ENCODE measurements around the gene CST3.
"Not testable (repeated sequence)": the region's sequence is repeated elsewhere in the genome, so short reads cannot be mapped to it uniquely, and the experiment has no call there.

The CST3 gene

GRCh38 chr20:23637282-23638221 is at the start of gene CST3:
Gene CST3, minus strand, starts transcription at chr20:23637955. Its CDS starts 93 bp downstream, at chr20:23637862.
- no peak for DNase-seq (ENCODE audit: low read depth)

DNA sequence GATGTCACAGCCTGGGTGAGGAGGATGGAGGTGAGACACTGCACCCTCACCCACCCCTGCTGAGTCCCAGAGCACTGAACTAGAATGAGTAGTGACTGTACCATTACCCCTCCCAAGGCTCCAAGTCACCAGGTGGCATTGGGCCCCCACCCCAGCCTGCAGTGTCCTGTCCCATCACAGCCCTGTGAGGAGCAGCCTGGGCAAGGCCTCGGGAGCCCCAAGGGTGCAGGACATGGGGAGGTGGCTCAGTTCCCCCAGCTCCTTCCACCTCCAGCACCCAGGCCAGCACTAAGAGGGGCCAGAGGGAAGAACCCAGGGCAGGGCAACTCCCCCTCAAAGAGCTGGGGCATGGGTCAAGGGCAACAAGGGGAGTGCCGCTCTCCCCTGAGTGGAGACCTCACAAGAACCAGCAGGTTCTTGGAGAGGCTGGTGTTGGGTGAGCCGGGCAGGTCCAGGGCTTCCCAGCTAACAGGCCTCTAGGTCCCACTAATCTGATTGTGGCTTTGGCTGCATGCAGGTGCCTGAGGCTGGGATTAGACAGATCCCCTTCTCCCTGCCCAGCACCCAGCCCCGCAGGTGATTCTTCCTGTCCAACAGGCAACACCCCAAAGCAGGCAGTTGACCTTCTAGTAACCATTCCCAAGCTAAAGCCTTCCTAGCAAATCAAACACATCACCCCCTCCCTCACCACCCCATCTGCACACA is 48.4 kb upstream of the CST3 start:
- DNase-seq (ENCODE audit: low read depth) = no peak

- DNase-seq (ENCODE audit: low read depth) = not testable (repeated sequence)
These were observed 47.8 kb upstream of the CST3 start for GRCh38 chr20:23685529-23685896.

- DNase-seq (ENCODE audit: low read depth) = no peak
These were observed 46.5 kb upstream of the CST3 start for GRCh38 chr20:23684261-23684660.

DNA sequence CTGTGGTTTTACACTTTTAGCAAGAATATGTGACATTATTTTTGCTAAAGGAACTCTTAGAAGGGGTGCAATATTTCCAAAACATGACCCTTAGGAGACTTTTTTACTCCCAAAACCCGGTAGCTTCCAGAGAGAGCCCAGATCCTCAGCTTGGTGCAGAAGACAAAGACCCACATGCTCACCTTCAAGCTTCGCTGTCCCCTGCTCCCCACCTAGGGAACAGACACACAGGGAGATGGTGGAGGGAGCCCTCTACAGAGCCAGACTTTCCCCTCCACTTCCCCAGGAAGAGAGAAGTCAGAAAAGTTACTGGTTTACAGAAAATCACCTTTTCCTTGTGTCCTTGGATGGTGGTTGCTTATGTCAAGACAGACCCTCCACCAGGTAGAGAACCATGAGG is 46.1 kb upstream of the CST3 start:
- DNase-seq (ENCODE audit: low read depth) = no peak

- no peak for DNase-seq (ENCODE audit: low read depth)
These were observed 45.5 kb upstream of the CST3 start for GRCh38 chr20:23683281-23683680.

- DNase-seq (ENCODE audit: low read depth) = no peak
These were observed 42.4 kb upstream of the CST3 start for GRCh38 chr20:23680146-23680545.

GRCh38 chr20:23679133-23680092 is 41.7 kb upstream of the CST3 start:
- DNase-seq (ENCODE audit: low read depth) = no peak

- no peak for DNase-seq (ENCODE audit: low read depth)
These were observed 35.5 kb upstream of the CST3 start for GRCh38 chr20:23673209-23673608.

GRCh38 chr20:23672158-23672557 is 34.4 kb upstream of the CST3 start:
- no peak for DNase-seq (ENCODE audit: low read depth)

DNA sequence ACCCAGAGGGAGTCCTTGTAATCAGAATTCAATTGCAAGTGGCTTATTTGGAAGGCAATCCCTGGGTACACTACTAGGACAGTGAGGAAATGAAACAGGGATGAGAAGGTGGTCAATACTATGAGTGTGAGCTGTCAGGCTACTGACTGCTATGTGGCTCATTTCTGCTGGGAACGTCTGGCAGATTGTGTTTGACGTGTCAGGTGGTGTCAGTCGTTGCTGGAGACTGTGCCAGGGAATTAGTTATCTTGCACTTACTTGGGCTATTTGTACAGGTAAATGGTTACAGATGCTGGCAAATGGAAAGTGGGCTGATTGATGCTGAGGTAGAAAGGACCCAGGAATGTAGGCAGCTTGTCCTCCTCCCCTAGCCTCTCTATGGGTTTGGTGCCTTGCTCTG is 33.7 kb upstream of the CST3 start:
- DNase-seq (ENCODE audit: low read depth) = no peak

- no peak for DNase-seq (ENCODE audit: low read depth)
These were observed 32.6 kb upstream of the CST3 start for GRCh38 chr20:23670361-23670760.

DNA sequence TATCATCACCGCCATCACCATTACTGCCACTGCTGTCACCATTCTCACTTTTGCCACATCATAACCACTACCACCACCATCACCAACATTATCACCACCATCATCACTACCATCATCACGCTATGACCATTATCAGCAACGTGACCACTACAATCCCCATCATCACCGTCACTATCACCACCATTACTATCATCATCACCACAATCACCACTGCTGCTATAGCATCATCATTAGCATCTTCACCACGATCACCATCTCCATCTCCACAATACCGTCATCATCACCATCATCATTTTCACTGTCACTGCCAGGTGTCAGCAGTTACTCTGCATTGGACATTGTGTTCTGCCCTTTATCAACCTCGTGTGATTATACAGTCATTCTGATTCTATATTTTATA is 32.1 kb upstream of the CST3 start:
- no peak for DNase-seq (ENCODE audit: low read depth)

DNA sequence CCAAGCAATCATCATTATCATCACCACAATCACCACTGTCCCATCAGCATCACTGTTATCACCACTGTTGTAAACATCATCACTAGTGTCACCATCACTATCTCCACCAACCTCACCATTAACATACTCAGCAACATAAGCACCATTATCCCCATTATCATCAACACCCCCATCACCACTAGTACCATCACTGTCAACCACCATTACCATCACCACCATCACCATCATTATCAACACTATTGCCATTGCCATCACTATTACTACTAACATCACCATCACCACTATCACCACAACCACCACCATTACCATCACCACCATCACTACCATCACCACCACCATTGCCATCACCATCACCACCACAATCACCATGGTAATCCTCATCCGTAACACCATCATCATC is 31.6 kb upstream of the CST3 start:
- no peak for DNase-seq (ENCODE audit: low read depth)

DNA sequence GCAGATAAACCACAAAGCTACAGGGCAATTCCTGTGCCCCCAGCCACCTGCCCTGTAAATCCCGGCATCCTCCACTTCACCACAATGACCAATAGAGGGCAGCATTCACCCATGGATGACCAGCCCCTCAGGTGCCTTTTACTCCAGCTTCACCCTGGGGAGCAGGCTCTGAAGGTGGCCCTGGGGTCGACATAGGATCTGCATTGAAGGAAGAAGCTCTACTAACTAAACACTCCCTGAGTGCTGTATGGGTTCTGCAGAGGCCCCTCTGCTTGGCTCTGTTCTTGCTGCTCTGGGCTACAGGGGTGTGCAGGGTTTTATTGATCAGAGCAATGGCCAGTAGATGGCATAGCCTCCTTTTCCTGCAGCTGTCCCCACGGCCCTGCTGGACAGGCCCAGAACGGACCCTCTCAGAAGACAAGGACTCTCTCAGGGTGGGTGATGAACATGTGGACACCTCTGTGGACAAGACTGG is 30.8 kb upstream of the CST3 start:
- DNase-seq (ENCODE audit: low read depth) = no peak

- no peak for DNase-seq (ENCODE audit: low read depth)
These were observed 29.9 kb upstream of the CST3 start for GRCh38 chr20:23667666-23668065.

DNA sequence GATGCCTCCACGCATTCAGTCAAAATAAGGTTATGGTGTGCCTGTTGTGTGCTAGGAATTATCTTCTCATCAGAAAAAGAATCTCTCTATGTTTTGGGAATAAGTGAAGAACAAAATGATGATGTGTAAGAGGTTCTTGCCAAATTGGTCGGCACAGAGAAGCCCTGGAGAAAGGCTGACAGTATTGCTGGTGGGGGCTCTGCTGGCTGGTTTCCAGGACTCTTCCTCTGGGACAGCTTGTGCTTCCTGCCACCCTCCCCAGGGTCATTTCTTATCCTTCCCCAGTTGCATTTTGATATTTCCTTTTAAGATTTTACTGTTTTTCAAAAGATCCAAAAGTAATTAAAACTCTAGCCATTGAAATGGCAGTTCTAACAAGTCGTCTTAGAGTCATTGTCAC is 28.9 kb upstream of the CST3 start:
- DNase-seq (ENCODE audit: low read depth) = no peak

DNA sequence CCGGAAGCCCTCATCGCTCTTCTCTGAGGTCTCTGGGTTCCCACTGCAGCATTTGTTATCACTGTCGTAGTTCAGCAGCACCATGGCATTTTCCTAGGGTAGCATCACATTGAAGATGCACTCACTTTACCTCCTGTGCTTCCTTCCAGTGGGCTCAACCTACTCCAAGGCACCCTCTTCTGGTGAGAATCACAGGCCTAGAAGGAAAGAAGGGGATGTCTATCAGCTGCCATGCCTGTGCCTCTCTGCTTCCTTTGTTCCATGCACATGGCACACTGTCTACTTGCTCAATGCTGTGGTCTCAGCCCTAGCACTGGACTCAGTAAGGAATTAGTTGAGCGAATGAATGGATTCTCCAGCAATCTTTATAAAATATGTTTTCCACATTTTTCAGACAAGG is 28.4 kb upstream of the CST3 start:
- DNase-seq (ENCODE audit: low read depth) = no peak

GRCh38 chr20:23664954-23665353 is 27.2 kb upstream of the CST3 start:
- no peak for DNase-seq (ENCODE audit: low read depth)

DNA sequence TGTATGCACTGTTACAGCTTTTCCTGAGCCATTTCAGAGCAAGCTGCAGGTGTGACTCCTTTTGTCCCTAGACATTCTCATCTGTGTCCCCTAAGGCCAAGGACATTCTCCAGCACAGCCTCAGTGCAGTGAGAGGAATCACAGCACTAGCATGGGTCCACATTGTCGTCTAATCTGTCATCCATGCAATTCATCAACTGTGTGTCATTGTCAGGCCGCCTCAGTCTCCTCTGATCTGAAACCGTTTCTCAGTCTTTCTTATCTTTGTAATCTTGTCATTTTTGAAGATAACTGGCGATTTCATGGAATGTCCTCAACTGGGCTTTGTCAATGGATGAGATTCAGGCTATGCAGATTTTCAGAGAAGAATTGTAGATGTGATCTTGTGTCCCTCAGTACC is 26.3 kb upstream of the CST3 start:
- not testable (repeated sequence) for DNase-seq (ENCODE audit: low read depth)

DNA sequence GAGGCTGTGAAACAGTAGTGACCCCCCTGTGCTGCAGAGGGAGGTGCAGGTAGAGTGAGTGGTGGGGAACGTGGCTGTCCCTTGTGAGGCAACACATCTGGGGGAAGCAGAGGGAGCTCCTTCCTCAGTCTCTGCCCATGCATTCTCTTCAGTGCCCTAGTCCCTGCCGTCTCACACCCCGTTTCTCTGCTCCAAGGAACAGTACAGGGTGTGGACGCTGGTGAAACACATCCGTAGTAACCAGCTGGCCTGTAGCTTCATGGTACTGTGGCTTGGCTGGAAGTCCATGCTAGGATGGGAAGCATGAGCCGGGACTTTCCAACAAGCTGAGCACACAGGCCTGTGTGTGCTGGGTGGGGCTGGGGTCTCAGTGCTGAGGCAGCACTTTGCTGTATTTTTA is 25.4 kb upstream of the CST3 start:
- no peak for DNase-seq (ENCODE audit: low read depth)

GRCh38 chr20:23662276-23662870 is 24.6 kb upstream of the CST3 start:
- DNase-seq (ENCODE audit: low read depth) = no peak
